ENCODE data around the gene TMEM135. TPM values are rescaled to one million over a fixed set of nuclear protein-coding genes. Genes with fewer than 3 reads are reported as not detected.

The TMEM135 gene
- total RNA-seq, 1 donor from 2014 or later = 24.7 TPM

DNA sequence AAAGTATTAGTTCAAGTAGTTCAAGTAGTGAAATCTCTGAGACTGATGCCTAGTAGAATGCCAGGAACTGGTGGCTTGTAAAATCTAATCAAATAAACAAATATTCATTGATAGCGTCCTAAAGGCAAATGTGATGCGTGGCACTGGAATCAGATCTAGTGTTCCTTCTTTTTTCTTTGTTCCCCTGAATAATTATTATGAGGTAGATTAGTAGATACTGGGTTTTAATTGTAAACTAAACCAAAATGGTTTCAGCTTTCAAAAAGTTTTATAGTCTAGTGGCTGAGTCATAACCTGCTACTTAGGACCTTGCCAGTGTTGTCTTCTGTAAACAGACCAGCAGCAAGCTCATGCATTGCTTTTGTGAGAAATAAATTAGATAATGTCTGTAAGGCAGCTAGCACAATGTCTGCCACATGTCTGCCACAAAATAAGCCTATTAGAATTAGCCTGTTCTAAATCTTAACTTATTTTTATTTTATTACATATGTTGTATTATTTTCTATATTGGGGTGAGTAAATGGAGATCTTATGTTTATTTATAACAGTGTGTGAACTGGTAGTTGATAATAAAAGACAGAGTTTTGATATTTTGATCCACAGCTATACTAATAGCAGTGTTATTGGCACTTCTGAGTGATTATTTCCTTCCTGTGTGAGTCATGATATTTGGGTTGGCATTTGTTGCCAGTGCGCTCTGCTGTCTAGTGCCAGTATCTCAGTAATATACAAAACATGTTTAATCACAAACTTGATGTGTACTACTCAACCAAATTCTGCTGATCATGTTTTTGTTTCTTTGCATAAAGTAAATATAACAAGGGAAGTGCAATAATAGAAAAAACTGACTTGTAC, 135.7 kb downstream of the TMEM135 start:
- Mint-ChIP-seq H3K27ac (ENCODE audit: unreplicated experiment) (peak overlapping the region; percentile 31), H3K27me3 (ENCODE audit: unreplicated experiment) (no peaks in the 10 kb centered on the region), H3K4me1 (ENCODE audit: unreplicated experiment) (peaks cover 29% of the 10 kb centered on the region), H3K4me3 (ENCODE audit: unreplicated experiment) (no peak overlapping the region), H3K9me3 (ENCODE audit: unreplicated experiment) (peaks cover 13% of the 10 kb centered on the region), H3K36me3 (ENCODE audit: unreplicated experiment) (peaks cover 10% of the 10 kb centered on the region)
- no peak for DNase-seq (ENCODE audit: extremely low spot score, unreplicated experiment)
- TF ChIP-seq CTCF (IDR thresholded peaks at IDR 0.05) = no peak

DNA sequence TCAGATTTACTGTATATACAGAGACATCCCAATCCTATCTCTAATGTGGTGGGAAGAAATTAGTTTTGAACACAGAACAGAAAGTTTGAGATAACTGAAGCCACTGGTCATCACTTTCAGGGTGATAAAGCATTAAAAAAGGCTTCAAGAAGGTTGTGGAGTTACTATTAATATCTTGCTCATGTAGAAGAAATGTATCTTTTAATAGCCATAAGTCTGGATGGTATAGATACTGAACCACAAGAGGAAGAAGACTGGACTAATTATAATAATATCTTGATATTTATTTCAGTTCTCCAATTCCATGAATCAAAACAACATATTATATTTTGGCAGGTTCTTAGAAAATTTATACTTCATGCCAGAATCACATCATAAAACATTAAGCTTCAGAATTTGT, 137.1 kb downstream of the TMEM135 start:
- H3K36me3 Mint-ChIP-seq (ENCODE audit: unreplicated experiment) = peaks cover 3% of the 10 kb centered on the region
- peaks cover 2% of the 10 kb centered on the region for H3K9me3 Mint-ChIP-seq (ENCODE audit: unreplicated experiment)
- H3K4me3 Mint-ChIP-seq (ENCODE audit: unreplicated experiment) = no peak overlapping the region
- no peak for DNase-seq (ENCODE audit: extremely low spot score, unreplicated experiment)
- no peak for TF ChIP-seq CTCF (IDR thresholded peaks at IDR 0.05)
- H3K27me3 Mint-ChIP-seq (ENCODE audit: unreplicated experiment) = no peaks in the 10 kb centered on the region
- H3K27ac Mint-ChIP-seq (ENCODE audit: unreplicated experiment) = no peak overlapping the region
- peaks cover 29% of the 10 kb centered on the region for H3K4me1 Mint-ChIP-seq (ENCODE audit: unreplicated experiment)

- H3K27me3 Mint-ChIP-seq (ENCODE audit: unreplicated experiment) = no peaks in the 10 kb centered on the region
- DNase-seq (ENCODE audit: extremely low spot score, unreplicated experiment) = no peak
- no peak overlapping the region for H3K4me3 Mint-ChIP-seq (ENCODE audit: unreplicated experiment)
- peaks cover 35% of the 10 kb centered on the region for H3K4me1 Mint-ChIP-seq (ENCODE audit: unreplicated experiment)
- no peak for TF ChIP-seq CTCF (IDR thresholded peaks at IDR 0.05)
- H3K9me3 Mint-ChIP-seq (ENCODE audit: unreplicated experiment) = no peaks in the 10 kb centered on the region
- peaks cover 6% of the 10 kb centered on the region for H3K36me3 Mint-ChIP-seq (ENCODE audit: unreplicated experiment)
- no peak overlapping the region for H3K27ac Mint-ChIP-seq (ENCODE audit: unreplicated experiment)
These were observed 138.3 kb downstream of the TMEM135 start for GRCh38 chr11:87176044-87176443.

GRCh38 chr11:87179621-87180020, 141.9 kb downstream of the TMEM135 start:
- TF ChIP-seq CTCF (IDR thresholded peaks at IDR 0.05) = no peak
- no peak for DNase-seq (ENCODE audit: extremely low spot score, unreplicated experiment)
- Mint-ChIP-seq H3K4me3 (ENCODE audit: unreplicated experiment) (no peak overlapping the region), H3K4me1 (ENCODE audit: unreplicated experiment) (peaks cover 22% of the 10 kb centered on the region), H3K27ac (ENCODE audit: unreplicated experiment) (no peak overlapping the region), H3K27me3 (ENCODE audit: unreplicated experiment) (no peaks in the 10 kb centered on the region), H3K36me3 (ENCODE audit: unreplicated experiment) (peaks cover 6% of the 10 kb centered on the region), H3K9me3 (ENCODE audit: unreplicated experiment) (no peaks in the 10 kb centered on the region)

- Mint-ChIP-seq H3K4me1 (ENCODE audit: unreplicated experiment) (peaks cover 13% of the 10 kb centered on the region), H3K36me3 (ENCODE audit: unreplicated experiment) (peaks cover 6% of the 10 kb centered on the region), H3K27me3 (ENCODE audit: unreplicated experiment) (no peaks in the 10 kb centered on the region), H3K4me3 (ENCODE audit: unreplicated experiment) (no peak overlapping the region), H3K27ac (ENCODE audit: unreplicated experiment) (peak overlapping the region; percentile 39), H3K9me3 (ENCODE audit: unreplicated experiment) (no peaks in the 10 kb centered on the region)
- no peak for TF ChIP-seq CTCF (IDR thresholded peaks at IDR 0.05)
- DNase-seq (ENCODE audit: extremely low spot score, unreplicated experiment) = no peak
These were observed 143.0 kb downstream of the TMEM135 start for GRCh38 chr11:87180742-87181141.

All from osteocyte (in vitro differentiated cells).